ENCODE data around the gene REC114.

- TF ChIP-seq POLR2A (IDR thresholded peaks at IDR 0.05; ENCODE audit: borderline replicate concordance, extremely low read depth, insufficient read depth, insufficient read length) (no peak), POLR2AphosphoS5 (IDR thresholded peaks at IDR 0.05; ENCODE audit: low read depth, low read length) (no peak), SIN3A (IDR thresholded peaks at IDR 0.05; ENCODE audit: low read depth) (no peak), EZH2 (IDR thresholded peaks at IDR 0.05) (no peak), FOSL1 (IDR thresholded peaks at IDR 0.05; ENCODE audit: low read depth) (no peak)
- TF ChIP-seq, protein P1, sequence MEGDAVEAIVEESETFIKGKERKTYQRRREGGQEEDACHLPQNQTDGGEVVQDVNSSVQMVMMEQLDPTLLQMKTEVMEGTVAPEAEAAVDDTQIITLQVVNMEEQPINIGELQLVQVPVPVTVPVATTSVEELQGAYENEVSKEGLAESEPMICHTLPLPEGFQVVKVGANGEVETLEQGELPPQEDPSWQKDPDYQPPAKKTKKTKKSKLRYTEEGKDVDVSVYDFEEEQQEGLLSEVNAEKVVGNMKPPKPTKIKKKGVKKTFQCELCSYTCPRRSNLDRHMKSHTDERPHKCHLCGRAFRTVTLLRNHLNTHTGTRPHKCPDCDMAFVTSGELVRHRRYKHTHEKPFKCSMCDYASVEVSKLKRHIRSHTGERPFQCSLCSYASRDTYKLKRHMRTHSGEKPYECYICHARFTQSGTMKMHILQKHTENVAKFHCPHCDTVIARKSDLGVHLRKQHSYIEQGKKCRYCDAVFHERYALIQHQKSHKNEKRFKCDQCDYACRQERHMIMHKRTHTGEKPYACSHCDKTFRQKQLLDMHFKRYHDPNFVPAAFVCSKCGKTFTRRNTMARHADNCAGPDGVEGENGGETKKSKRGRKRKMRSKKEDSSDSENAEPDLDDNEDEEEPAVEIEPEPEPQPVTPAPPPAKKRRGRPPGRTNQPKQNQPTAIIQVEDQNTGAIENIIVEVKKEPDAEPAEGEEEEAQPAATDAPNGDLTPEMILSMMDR (IDR thresholded peaks at IDR 0.05 in 2 of 3, conservative IDR thresholded peaks at IDR 0.05 in 1 of 3; ENCODE audit: borderline replicate concordance in 1 of 3, insufficient read depth in 1 of 3, low read depth in 2 of 3, low read length in 2 of 3): no peak
Measured at GRCh38 chr15:73607843-73608242, 164.9 kb downstream of the REC114 start.
